Left renal cortex interstitium (tissue), 4 donors: Measurements from ENCODE around the gene BDNF. TPM values are rescaled to one million over a fixed set of nuclear protein-coding genes. Genes with fewer than 3 reads are reported as not detected.

Experiments used
- DNase-seq, 4 donors: peaks; one replicate each; pipeline ENCODE4 v3.0.0-alpha.2; 2013; ENCODE audit warnings: low read depth in 4 of 4, low spot score in 2 of 4, missing footprints in 1 of 4
- polyA plus RNA-seq, 4 donors: library from polyadenylated mRNA; unstranded; fragments of 120-200 nt; gene quantifications; one replicate each; pipeline ENCODE4 v1.2.1, GENCODE V29; 2013; ENCODE audit not compliant: insufficient read length in 4 of 4

The BDNF gene
- polyA plus RNA-seq, 4 donors, result 1.3 to 2.2 (median 1.4) TPM

GRCh38 chr11:27610280-27610679, 90.0 kb downstream of the BDNF start:
- DNase-seq, result no peak

- no peak for DNase-seq
These were observed 91.3 kb downstream of the BDNF start for GRCh38 chr11:27608951-27609350.

GRCh38 chr11:27605422-27605821, 94.8 kb downstream of the BDNF start:
- no peak for DNase-seq

Other genes starting within 250 kb of the BDNF start
- gene LGR4, start 227.7 kb downstream of the BDNF start, polyA plus RNA-seq, result 100 to 1,000 TPM; 120 to 160 (median 134) TPM
- gene LIN7C, start 193.7 kb downstream of the BDNF start, polyA plus RNA-seq, result 10 to 100 TPM; 20.1 to 31.1 (median 24.1) TPM